RCC 7860 (cell line): ENCODE data around the gene KRT71.
A peak's percentile ranks its signal among the peaks of the same experiment; 100 is the strongest.
"Not testable (repeated sequence)": the region's sequence is repeated elsewhere in the genome, so short reads cannot be mapped to it uniquely, and the experiment has no call there.

Experiments used
- DNase-seq: peaks from one replicate; pipeline ENCODE4 v3.0.0-alpha.2; 2015; ENCODE audit warnings: low spot score
- FAIRE-seq: peaks from 2 replicates; lab custom pipeline; 2012; peaks lifted over from hg19 to GRCh38; lab: Jason Lieb, UNC

Gene KRT71

GRCh38 chr12:52552681-52553195, at the start of gene KRT71:
Gene KRT71 (minus strand): TSS chr12:52553145. CDS start chr12:52553077, 68 bp downstream.
- no peak for DNase-seq
- no peak for FAIRE-seq

DNA sequence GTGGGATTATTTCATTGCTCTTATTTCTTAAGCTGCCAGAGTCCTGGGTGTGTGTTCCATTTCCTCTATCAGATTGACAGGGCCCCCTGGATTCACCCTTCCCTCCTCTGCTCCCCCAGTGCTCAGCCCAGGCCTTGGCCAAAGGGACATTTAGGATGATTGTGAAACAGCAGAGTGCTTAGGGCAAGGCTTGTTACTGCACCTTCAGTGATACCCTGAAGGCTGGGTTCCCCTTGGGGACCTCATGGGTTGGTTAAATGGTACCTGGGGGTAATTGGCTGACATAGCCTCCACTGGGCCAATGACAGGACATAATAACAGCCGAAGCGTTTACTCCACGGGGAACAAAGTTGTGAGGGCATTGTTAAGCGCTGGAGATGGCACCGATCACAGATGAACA, 49.6 kb upstream of the KRT71 start:
- FAIRE-seq: no peak
- no peak for DNase-seq

DNA sequence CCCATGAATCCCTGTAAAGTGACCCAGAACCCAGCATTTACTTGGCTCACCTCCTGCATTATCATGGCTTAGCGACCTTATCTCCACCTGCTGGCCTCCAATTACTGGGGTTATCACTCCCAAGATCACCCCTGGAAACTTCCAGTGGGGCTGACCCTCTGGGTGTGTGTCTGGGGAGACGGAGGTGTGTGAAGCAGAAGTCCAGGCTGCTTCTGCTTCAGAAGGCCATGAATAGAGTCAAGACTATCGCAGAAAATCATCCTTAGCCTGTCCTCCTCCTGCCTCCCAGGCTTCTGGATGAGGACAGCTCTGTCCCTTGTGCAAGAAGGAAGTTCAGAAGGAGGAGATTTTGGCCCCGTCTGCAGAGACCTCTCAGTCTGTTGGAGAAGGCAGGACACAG, 48.7 kb upstream of the KRT71 start:
- no peak for DNase-seq
- FAIRE-seq: no peak

DNA sequence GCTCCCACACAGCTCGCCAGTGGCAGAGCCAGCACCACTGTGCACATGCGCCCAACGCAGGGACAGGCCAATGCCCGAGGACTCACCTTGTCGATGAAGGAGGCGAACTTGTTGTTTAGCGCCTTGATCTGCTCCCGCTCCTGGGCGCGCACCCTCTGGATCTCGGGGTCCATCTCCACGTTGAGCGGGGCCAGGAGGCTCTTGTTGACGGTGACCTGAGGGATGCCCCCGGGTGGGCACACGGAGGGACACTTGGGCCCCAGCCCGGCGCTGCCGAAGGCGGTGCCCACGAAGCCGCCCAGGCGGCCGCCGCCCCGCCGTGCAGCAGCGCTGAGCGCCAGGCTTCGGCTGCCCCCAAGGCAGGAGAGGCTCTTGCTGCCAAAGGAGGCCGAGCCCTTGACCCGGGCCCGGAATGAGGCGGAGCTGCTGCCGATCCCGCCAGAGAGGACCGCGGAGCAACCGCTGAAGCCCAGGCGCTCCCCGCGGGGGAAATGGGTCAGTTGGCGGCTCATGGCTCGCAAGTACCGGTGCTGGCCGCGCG, 48.1 kb upstream of the KRT71 start, which contains the start of gene KRT72:
KRT72 (minus strand) TSS at position 523 of the 541 bp plus-strand sequence; CDS start at position 512, 11 bp downstream.
- FAIRE-seq (no peak), DNase-seq (no peak)

GRCh38 chr12:52600475-52600874, 47.5 kb upstream of the KRT71 start:
- no peak for FAIRE-seq

GRCh38 chr12:52600071-52600470, 47.1 kb upstream of the KRT71 start:
- no peak for DNase-seq
- FAIRE-seq: no peak

More at GRCh38 chr12:52600475-52600874, 47.5 kb upstream of the KRT71 start:
- DNase-seq: no peak

DNA sequence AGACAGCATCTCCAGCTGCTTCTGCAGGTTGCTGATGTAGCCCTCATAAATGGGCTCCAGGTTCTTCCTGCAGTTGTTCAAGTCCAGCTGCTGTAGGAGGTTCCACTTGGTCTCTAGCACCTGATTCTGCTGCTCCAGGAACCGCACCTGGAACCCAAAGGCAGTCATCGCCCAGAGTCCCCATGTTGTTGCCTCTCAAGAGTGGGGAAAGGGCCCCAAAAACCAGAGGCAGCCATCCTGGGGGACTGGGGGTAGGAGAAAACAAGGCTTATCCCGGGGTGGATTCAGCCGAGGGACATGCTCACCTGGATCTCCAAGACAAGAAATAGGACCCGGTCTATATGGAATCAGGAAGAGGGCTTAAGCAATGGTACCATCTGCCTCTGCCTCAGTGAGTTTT, 46.0 kb upstream of the KRT71 start:
- FAIRE-seq: no peak
- DNase-seq: no peak

DNA sequence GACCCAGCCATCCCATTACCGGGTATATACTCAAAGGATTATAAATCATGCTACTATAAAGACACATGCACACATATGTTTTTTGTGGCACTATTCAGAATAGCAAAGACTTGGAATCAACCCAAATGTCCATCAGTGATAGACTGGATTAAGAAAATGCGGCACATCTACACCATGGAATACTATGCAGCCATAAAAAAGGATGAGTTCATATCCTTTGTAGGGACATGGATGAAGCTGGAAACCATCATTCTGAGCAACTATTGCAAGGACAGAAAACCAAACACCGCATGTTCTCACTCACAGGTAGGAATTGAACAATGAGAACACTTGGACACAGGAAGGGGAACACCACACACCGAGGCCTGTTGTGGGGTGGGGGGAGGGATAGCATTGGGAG, 41.3 kb upstream of the KRT71 start:
- not testable (repeated sequence) for DNase-seq, FAIRE-seq

- FAIRE-seq (no peak), DNase-seq (no peak)
These were observed 38.6 kb upstream of the KRT71 start for GRCh38 chr12:52591521-52591920.

DNA sequence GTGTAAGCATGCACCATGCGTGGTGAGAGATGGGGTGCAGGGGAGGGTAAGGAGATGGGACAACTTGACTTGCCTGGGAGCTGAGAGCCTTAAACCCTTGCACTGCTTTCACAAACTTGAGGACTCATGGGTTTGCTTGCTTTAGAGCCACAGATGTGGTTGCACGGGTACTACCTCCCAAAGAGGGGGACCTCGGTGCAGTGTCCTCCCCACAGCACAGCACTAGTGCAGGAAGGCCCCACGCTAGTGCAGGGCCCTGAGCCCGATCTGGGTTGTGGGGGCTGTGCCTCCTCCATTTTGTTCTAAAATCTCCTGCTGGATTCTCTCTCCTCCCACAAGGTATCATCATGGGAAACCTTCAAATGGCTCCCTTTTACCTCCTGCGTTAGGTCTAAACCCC, 37.1 kb upstream of the KRT71 start:
- DNase-seq (no peak), FAIRE-seq (no peak)

DNA sequence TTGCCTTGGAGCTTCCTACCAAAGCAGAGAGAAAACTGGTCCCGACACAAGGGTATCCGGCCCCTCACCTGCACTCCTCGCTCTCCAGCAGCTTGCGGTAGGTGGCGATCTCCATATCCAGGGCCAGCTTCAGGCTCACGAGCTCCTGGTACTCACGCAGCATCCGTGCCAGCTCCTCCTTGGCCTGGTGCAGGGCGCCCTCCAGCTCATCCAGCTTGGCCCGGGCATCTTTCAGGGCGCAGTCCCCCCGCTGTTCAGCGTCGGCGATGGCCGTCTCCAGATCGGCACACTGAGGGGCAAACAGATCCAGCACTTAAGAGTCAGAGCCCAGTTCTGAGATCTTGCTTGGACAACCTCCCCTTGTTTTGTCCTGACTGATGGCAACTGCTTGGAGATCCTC, 34.6 kb upstream of the KRT71 start:
- DNase-seq (no peak), FAIRE-seq (no peak)

DNA sequence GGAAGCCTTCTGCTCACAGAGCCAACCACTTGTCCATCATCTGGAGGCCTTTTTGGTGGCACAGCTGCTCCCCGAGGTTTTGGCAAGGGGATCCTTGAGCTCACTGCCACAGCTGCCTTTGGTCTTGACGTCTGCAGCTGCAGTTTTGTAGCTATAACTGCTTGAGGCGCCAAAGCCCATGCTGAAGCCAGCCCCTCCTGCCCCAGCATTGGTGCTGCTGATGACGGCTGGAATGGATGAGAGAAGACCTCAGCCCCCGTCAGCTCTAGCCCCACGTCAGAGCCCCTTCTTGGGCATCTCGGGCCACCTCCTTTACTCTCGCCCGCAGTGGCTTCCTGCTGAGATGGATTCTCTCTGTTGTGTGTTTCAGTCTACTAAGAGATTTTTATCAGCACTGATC, 33.0 kb upstream of the KRT71 start:
- DNase-seq (no peak), FAIRE-seq (no peak)

DNA sequence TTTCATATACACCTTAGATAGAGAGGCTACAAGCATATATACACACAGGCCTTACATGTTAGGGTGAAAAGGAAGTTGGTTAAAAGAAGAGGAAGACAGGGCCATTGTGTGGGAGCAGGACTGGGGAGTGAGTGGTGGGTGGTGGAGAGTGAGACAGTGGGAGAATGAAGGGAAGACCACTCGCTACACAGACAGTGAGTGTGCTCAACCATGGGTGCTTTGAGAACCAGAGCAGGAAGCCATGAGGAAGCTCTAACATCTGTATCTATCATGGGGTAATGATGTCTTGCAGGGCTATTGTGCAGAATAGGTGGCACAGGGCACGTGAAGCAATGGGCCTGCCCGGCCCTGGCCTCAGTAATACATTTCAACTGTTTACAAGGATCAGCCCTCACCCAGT, 32.1 kb upstream of the KRT71 start:
- no peak for DNase-seq
- no peak for FAIRE-seq

- DNase-seq (no peak), FAIRE-seq (no peak)
These were observed 31.3 kb upstream of the KRT71 start for GRCh38 chr12:52584156-52584682.

GRCh38 chr12:52582971-52583456, 30.1 kb upstream of the KRT71 start:
- DNase-seq: peak; percentile 59
- FAIRE-seq: no peak

- DNase-seq (no peak), FAIRE-seq (no peak)
These were observed 29.5 kb upstream of the KRT71 start for GRCh38 chr12:52582486-52582885.

- FAIRE-seq: no peak
- peak; percentile 19 for DNase-seq
These were observed 28.5 kb upstream of the KRT71 start for GRCh38 chr12:52581481-52581880.

DNA sequence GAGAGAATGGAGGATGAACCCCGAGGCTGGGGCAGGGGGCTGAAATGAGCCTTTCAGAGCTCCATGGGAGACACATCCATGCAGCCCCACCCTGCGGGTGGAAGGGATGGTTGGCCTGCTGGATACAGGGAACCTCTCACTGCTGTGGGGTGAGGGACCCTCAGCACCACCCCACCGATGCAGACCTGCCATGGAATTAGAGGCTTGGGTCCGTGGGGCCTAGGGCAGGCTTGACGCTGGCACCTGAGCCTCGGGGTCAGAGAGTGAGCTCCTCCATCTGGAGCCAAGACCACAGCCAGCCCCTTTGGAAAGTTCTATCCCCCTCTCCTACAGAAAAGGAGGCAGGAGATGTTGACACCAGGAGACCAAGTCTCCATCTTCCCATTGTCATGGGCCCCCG, 28.1 kb upstream of the KRT71 start:
- FAIRE-seq: no peak

DNA sequence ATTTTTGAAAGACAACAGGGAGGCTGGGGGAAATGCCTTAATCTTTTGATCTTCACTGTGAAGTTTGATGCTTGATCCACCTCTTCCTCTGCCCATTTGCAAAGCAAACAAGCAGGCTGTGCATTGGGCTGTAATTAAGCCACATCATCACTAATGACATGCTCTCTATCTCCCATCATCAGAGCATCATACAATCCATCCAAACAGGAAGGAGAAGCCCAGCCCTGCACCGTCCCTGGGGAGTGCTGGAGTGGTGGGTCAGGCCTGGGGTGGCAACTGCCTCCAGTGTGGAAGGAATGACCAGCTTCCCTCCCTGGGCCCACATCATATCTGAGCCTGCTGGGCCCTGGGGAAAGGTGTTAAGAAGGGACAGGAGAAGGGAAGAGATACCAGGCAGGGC, 27.6 kb upstream of the KRT71 start:
- FAIRE-seq (no peak), DNase-seq (no peak)

More for the DNA sequence above, 28.1 kb upstream of the KRT71 start:
- no peak for DNase-seq

DNA sequence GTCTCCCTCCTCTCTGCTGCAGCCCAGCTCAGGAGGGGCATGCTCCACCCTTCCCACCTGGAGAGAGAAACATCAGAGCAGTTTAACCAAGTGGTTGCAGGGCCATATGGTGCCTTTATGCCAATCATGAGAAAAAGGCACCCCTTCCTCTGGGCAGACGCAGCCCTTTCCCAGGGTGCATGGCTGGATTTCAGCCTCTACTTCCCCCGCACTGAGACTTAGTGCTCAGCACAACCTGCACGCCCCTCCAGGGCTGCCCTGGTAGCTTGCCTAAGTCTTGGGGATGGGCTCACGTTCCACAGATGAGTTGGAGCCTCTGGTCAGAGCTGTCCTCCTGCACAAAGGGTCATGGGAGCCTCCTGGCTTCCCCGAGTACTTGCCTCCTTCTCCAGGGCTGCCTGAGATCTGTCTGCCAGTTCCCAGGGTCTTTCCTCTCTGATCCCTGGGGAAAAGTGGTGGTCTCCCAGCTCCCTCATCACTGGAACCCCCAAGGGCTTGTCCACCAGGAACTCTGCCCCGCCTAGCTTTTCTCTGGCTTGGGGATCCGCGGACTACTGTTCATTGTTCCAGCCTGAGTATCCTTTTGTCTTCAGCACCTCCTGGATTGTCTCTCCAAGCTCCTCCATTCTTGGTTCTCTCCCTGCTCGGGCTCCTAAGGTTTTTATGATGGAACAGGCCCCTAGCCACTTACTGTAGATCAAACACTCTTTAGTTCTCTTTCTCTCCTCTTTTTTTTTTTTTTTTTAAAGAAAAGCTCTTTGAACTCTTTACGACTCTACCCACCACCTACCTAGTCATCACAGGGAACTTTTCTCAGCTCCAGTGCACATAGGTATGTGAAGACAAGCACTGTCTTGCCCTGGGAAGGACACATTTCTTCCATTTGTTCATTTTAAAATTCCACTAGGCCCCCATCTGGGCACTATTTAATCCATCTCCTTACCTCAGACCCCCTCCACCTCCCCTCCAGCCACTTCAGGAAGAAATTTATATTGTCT, 26.8 kb upstream of the KRT71 start:
- FAIRE-seq (no peak), DNase-seq (no peak)

GRCh38 chr12:52578469-52578868, 25.5 kb upstream of the KRT71 start:
- DNase-seq (no peak), FAIRE-seq (no peak)
